K562 (cell line): ENCODE measurements around the gene DCPS. TPM values are rescaled to one million over a fixed set of nuclear protein-coding genes. Genes with fewer than 3 reads are reported as not detected.
A peak's percentile ranks its signal among the peaks of the same experiment; 100 is the strongest.

ENCODE experiments used
- BCOR ChIP-seq: fragments of 450-650 bp; IDR thresholded peaks from 2 replicates; pipeline ENCODE4 v1.6.1; 2016
- C11orf30 ChIP-seq: fragments of 450-650 bp; IDR thresholded peaks from 2 replicates; pipeline ENCODE4 v1.6.1; 2016; ENCODE audit warnings: low read depth, mild to moderate bottlenecking
- GATAD2A ChIP-seq: fragments of 450-650 bp; IDR thresholded peaks from 2 replicates; pipeline ENCODE4 v1.6.1; 2017
- GATAD2B ChIP-seq: fragments of 450-650 bp; IDR thresholded peaks from 2 replicates; pipeline ENCODE4 v1.6.1; 2017; ENCODE audit warnings: mild to moderate bottlenecking, borderline replicate concordance
- HDAC3 ChIP-seq: fragments of 450-650 bp; IDR thresholded peaks from 2 replicates; pipeline ENCODE4 v1.6.1; 2018; ENCODE audit warnings: borderline replicate concordance, mild to moderate bottlenecking, moderate library complexity; ENCODE audit not compliant: partially characterized antibody
- HIVEP1 ChIP-seq: fragments of 250-450 bp; sonication (Bioruptor Pico); IDR thresholded peaks from 2 replicates; pipeline ENCODE4 v1.4.0; 2020; ENCODE audit warnings: mild to moderate bottlenecking
- NR2F6 ChIP-seq: fragments of 450-650 bp; formaldehyde crosslinking; IDR thresholded peaks from 2 replicates; pipeline ENCODE4 v1.4.0; 2020; ENCODE audit warnings: mild to moderate bottlenecking
- POLR2AphosphoS2 ChIP-seq: IDR thresholded peaks from 2 replicates; pipeline ENCODE4 v1.6.1; 2012; ENCODE audit warnings: low read length, improper control_type of control experiment
- RB1 ChIP-seq: fragments of 450-650 bp; IDR thresholded peaks from 2 replicates; pipeline ENCODE4 v1.6.1; 2017; ENCODE audit warnings: low read depth, mild to moderate bottlenecking
- THAP12 ChIP-seq: fragments of 250-450 bp; sonication (Bioruptor Pico); IDR thresholded peaks from 2 replicates; pipeline ENCODE4 v1.9.0; 2021; ENCODE audit warnings: mild to moderate bottlenecking, inconsistent platforms
- USF1 ChIP-seq: sonication (generic); formaldehyde crosslinking; IDR thresholded peaks from 2 replicates; pipeline ENCODE4 v1.9.0; 2022; ENCODE audit warnings: mild to moderate bottlenecking, missing genetic modification reagents
- ZBED1 ChIP-seq: IDR thresholded peaks from 2 replicates; pipeline ENCODE4 v1.6.1; 2014
- ZBTB11 ChIP-seq, 3 experiments: fragments of 200-800 bp in 1 of 3; fragments of 250-450 bp in 1 of 3; fragments of 450-650 bp in 1 of 3; sonication (Bioruptor Pico) in 1 of 3; sonication (Bioruptor generic) in 1 of 3; formaldehyde crosslinking in 1 of 3; IDR thresholded peaks; 2 replicates each; pipeline versions ENCODE4 v1.6.1 to v1.8.0; 2016 to 2022; ENCODE audit warnings: mild to moderate bottlenecking in 2 of 3, missing genetic modification characterization in 2 of 3, missing compliant biosample characterization in 1 of 3, moderate library complexity in 1 of 3
- ZNF431 ChIP-seq: sonication (generic); formaldehyde crosslinking; IDR thresholded peaks from 2 replicates; pipeline ENCODE4 v1.8.0; 2022; ENCODE audit warnings: mild to moderate bottlenecking, missing genetic modification reagents
- polyA plus RNA-seq, 8 experiments: library from polyadenylated mRNA; depleted of rRNA in 4 of 8; stranded (reverse) in 5 of 8; unstranded in 3 of 8; fragments of >200 nt; fragmentation: Nextera tagmentation in 2 of 8; fragmentation: Illumina TruSeq in 1 of 8; extraction: Ambion mirVana in 2 of 8; extraction: Trizol in 1 of 8; gene quantifications; 2 replicates each; pipeline versions ENCODE4 v1.2.1 to v1.2.3, GENCODE V29; 2011 to 2014; ENCODE audit warnings: inconsistent platforms in 1 of 8, missing spikeins in 1 of 8
- total RNA-seq, 7 experiments: library from RNA; depleted of rRNA in 6 of 7; stranded (reverse); fragments of >200 nt in 6 of 7; fragmentation: Illumina TruSeq in 2 of 7; extraction: Trizol in 2 of 7; gene quantifications; 2 replicates each; pipeline versions ENCODE4 v1.2.1 to v1.2.3, GENCODE V29; 2011 to 2021; ENCODE audit warnings: low replicate concordance in 1 of 7
- TF ChIP-seq, protein P1 (sequence below): fragments of 450-650 bp; formaldehyde crosslinking; IDR thresholded peaks from 2 replicates; pipeline ENCODE4 v1.4.0; 2020; ENCODE audit warnings: mild to moderate bottlenecking, moderate library complexity
- TF ChIP-seq, protein P2 (sequence below): fragments of 450-650 bp; formaldehyde crosslinking; conservative IDR thresholded peaks from 2 replicates; pipeline ENCODE4 v1.4.0; 2022; ENCODE audit warnings: mild to moderate bottlenecking, missing genetic modification characterization

Gene DCPS
- total and polyA plus RNA-seq, 9 of the 15 experiments (the other 6 are each of a cell fraction or from before 2014, with no cell fraction given): 8.7 to 38.1 (median 17.9) TPM

GRCh38 chr11:126345759-126346585, 42.1 kb downstream of the DCPS start (continued):
- TF ChIP-seq, protein P1, sequence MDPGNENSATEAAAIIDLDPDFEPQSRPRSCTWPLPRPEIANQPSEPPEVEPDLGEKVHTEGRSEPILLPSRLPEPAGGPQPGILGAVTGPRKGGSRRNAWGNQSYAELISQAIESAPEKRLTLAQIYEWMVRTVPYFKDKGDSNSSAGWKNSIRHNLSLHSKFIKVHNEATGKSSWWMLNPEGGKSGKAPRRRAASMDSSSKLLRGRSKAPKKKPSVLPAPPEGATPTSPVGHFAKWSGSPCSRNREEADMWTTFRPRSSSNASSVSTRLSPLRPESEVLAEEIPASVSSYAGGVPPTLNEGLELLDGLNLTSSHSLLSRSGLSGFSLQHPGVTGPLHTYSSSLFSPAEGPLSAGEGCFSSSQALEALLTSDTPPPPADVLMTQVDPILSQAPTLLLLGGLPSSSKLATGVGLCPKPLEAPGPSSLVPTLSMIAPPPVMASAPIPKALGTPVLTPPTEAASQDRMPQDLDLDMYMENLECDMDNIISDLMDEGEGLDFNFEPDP (CRISPR knock-in tag): no peak
- 0 out of 2 replicates have a peak, but pooled peaks have one; percentile 44 for TF ChIP-seq THAP12 (CRISPR knock-in tag)
- TF ChIP-seq GATAD2A: peak; percentile 39; the same call in 1 of the 2 replicates
- TF ChIP-seq NR2F6 (CRISPR knock-in tag): 0 out of 2 replicates have a peak, but pooled peaks have one; percentile 52
- TF ChIP-seq BCOR: peak; percentile 80
- no peak for TF ChIP-seq USF1 (CRISPR knock-in tag)
- no peak for TF ChIP-seq RB1
- TF ChIP-seq ZBTB11 (CRISPR knock-in tag; IDR thresholded peaks at IDR 0.05): peak in 1 of 3 experiments; percentile 25; a peak in 1 of 6 replicates
- TF ChIP-seq HDAC3: peak; percentile 95
- TF ChIP-seq C11orf30: peak; percentile 86
- TF ChIP-seq, protein P2, sequence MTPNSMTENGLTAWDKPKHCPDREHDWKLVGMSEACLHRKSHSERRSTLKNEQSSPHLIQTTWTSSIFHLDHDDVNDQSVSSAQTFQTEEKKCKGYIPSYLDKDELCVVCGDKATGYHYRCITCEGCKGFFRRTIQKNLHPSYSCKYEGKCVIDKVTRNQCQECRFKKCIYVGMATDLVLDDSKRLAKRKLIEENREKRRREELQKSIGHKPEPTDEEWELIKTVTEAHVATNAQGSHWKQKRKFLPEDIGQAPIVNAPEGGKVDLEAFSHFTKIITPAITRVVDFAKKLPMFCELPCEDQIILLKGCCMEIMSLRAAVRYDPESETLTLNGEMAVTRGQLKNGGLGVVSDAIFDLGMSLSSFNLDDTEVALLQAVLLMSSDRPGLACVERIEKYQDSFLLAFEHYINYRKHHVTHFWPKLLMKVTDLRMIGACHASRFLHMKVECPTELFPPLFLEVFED (CRISPR knock-in tag): peak; percentile 83; the same call in 1 of the 2 replicates
- no peak; the same call in 1 of the 2 replicates for TF ChIP-seq GATAD2B
- peak; percentile 77; the same call in 1 of the 2 replicates for TF ChIP-seq HIVEP1 (CRISPR knock-in tag)
- TF ChIP-seq POLR2AphosphoS2: peak; percentile 68; the same call in 1 of the 2 replicates
- TF ChIP-seq ZBED1: no peak
- TF ChIP-seq ZNF431: no peak
